Right lobe of liver (tissue), 6 donors: ENCODE measurements around the gene CFL2. TPM values are rescaled to one million over a fixed set of nuclear protein-coding genes. Genes with fewer than 3 reads are reported as not detected.

ENCODE experiments used
- ATAC-seq, 4 donors: fragments of 200-7000 bp; cut with Tn5 transposase; one replicate each; pipeline ENCODE4 v1.9.1; 2020; ENCODE audit warnings: mild to moderate bottlenecking in 4 of 4, moderate library complexity in 4 of 4
- DNase-seq, 3 donors: peaks; one replicate each; pipeline ENCODE4 v3.0.0-alpha.2; 2020
- H3K27ac ChIP-seq, 3 donors: fragments of 200-600 bp; one replicate each; pipeline ENCODE4 v1.8.0; 2022
- H3K27me3 ChIP-seq, 2 donors: fragments of 200-600 bp; one replicate each; pipeline ENCODE4 v1.8.0; 2022
- H3K36me3 ChIP-seq, 4 donors: fragments of 200-600 bp; sonication (generic) in 1 of 4; one replicate each; pipeline versions ENCODE4 v1.5.1 to v1.8.0; 2017 to 2022; ENCODE audit warnings: control low read depth in 1 of 4
- H3K4me1 ChIP-seq, 4 donors: fragments of 200-600 bp; sonication (generic) in 1 of 4; one replicate each; pipeline versions ENCODE4 v1.5.1 to v1.8.0; 2017 to 2022; ENCODE audit warnings: control low read depth in 1 of 4
- H3K4me3 ChIP-seq, 3 donors: fragments of 200-600 bp; one replicate each; pipeline ENCODE4 v1.8.0; 2022
- H3K9me3 ChIP-seq, 4 donors: fragments of 200-600 bp; sonication (generic) in 1 of 4; one replicate each; pipeline versions ENCODE4 v1.5.1 to v1.8.0; 2017 to 2022; ENCODE audit warnings: control low read depth in 1 of 4
- CTCF ChIP-seq, 4 donors: fragments of 200-600 bp in 3 of 4; fragments of 450-650 bp in 1 of 4; IDR thresholded peaks; one replicate each; pipeline versions ENCODE4 v1.5.1 to v1.8.0; 2016 to 2022; ENCODE audit warnings: antibody characterized with exemption in 4 of 4, mild to moderate bottlenecking in 2 of 4
- POLR2A ChIP-seq: fragments of 450-650 bp; IDR thresholded peaks from one replicate; pipeline ENCODE4 v1.6.1; 2017; ENCODE audit warnings: antibody characterized with exemption, mild to moderate bottlenecking
- WGBS: methylation state at CpG from one replicate; pipeline ENCODE4 v1.1.6; 2018; ENCODE audit warnings: low coverage, low lambda C conversion rate; ENCODE audit not compliant: insufficient coverage; ENCODE audit errors: missing lambda C conversion rate; 5-methylcytosine and 5-hydroxymethylcytosine counted together
- intact Hi-C, 2 donors: fragments of 100-400 bp; cut with DNase I; formaldehyde crosslinking; loops; one replicate each; pipeline versions ENCODE4 v1.11.2 to v1.14.1; 2022
- total RNA-seq, 6 experiments: library from RNA; depleted of rRNA in 2 of 6; stranded (reverse); fragments of >200 nt in 2 of 6; fragmentation: NEBNext Ultra II Directional in 3 of 6; extraction: Animal tissue kit (Norgen Biotek cat#: 25700) in 3 of 6; gene quantifications; one replicate each; pipeline versions ENCODE4 v1.1.0 to v1.2.4, GENCODE V29; 2016 to 2023
- donor health status: DM: no; HTN: yes; CAD: no.
- donor health status: DM: no; HTN: no; CAD: no.
- donor health status: DM: no; HTN: no; CAD: no.
- donor health status: DM: no; HTN: yes; CAD: no.
- donor health status: DM: no; HTN: yes; CAD: no.

Gene CFL2
- total RNA-seq, 6 experiments from 2014 or later, result 74.2 to 95.3 (median 78.3) TPM

- no peak for DNase-seq
- intact Hi-C loops, result no loop called here
- Histone ChIP-seq H3K9me3 (no peaks in the 10 kb centered on the region), H3K4me3 (peak overlapping the region; percentile 79 to 90 (median 79)), H3K36me3 (peaks cover 0 to 17% (median 2%) of the 10 kb centered on the region in 4 donors), H3K27me3 (no peaks in the 10 kb centered on the region), H3K27ac (peak overlapping the region; percentile 97 to 99 (median 99)), H3K4me1 (peaks cover 0 to 49% (median 3%) of the 10 kb centered on the region in 4 donors)
- no peak for TF ChIP-seq POLR2A
- no peak for TF ChIP-seq CTCF (IDR thresholded peaks at IDR 0.05)
- ATAC-seq, result no peak
- 47% methylated on average over 6 of the region's 6 CpGs for WGBS
These were observed 1.2 kb downstream of the CFL2 start for GRCh38 chr14:34713122-34713680.

GRCh38 chr14:34711796-34712712 is 2.3 kb downstream of the CFL2 start:
- WGBS, result 78% methylated on average over 4 of the region's 4 CpGs
- ATAC-seq, result no peak
- intact Hi-C loops, result no loop called here
- Histone ChIP-seq H3K27ac (peak overlapping the region in 1 of 3 donors; percentile 12), H3K4me3 (no peak overlapping the region), H3K4me1 (peaks cover 0 to 53% (median 3%) of the 10 kb centered on the region in 4 donors), H3K9me3 (no peaks in the 10 kb centered on the region), H3K36me3 (peaks cover 0 to 17% (median 2%) of the 10 kb centered on the region in 4 donors), H3K27me3 (no peaks in the 10 kb centered on the region)
- DNase-seq, result no peak
- TF ChIP-seq POLR2A (no peak), CTCF (IDR thresholded peaks at IDR 0.05) (no peak)

- no peak for ATAC-seq
- no peak for TF ChIP-seq CTCF (IDR thresholded peaks at IDR 0.05)
- no peak for TF ChIP-seq POLR2A
- Histone ChIP-seq H3K4me1 (peaks cover 0 to 53% (median 3%) of the 10 kb centered on the region in 4 donors), H3K4me3 (no peak overlapping the region), H3K27ac (peak overlapping the region in 1 of 3 donors; percentile 12), H3K27me3 (no peaks in the 10 kb centered on the region), H3K36me3 (peaks cover 0 to 17% (median 2%) of the 10 kb centered on the region in 4 donors), H3K9me3 (no peaks in the 10 kb centered on the region)
- intact Hi-C loops, result no loop called here
- WGBS, result 56% methylated on average over 3 of the region's 3 CpGs
- no peak for DNase-seq
These were observed 3.2 kb downstream of the CFL2 start for GRCh38 chr14:34711169-34711568.

- no peak overlapping the region for H3K4me3 ChIP-seq
- ATAC-seq, result no peak
These were observed 3.6 kb downstream of the CFL2 start for GRCh38 chr14:34710744-34711143.

More at GRCh38 chr14:34710744-34711143, 3.6 kb downstream of the CFL2 start:
- H3K27me3 ChIP-seq, result no peaks in the 10 kb centered on the region
- H3K27ac ChIP-seq, result no peak overlapping the region
- no peak for TF ChIP-seq CTCF (IDR thresholded peaks at IDR 0.05)
- no peak for TF ChIP-seq POLR2A
- 70% methylated on average over 2 of the region's 2 CpGs for WGBS
- intact Hi-C loops, result no loop called here
- H3K4me1 ChIP-seq, result peaks cover 0 to 53% (median 3%) of the 10 kb centered on the region in 4 donors
- peaks cover 0 to 17% (median 2%) of the 10 kb centered on the region in 4 donors for H3K36me3 ChIP-seq
- H3K9me3 ChIP-seq, result no peaks in the 10 kb centered on the region
- no peak for DNase-seq
